Keratinocyte (primary cell): ENCODE data around the gene TSC22D3.

Experiments used
- EZH2 ChIP-seq: IDR thresholded peaks from one replicate; pipeline ENCODE4 v1.6.1; 2012; ENCODE audit warnings: inconsistent platforms, mild to moderate bottlenecking, low read length, moderate library complexity
- TF ChIP-seq, protein P1 (sequence below), 3 experiments: IDR thresholded peaks in 1 of 3; conservative IDR thresholded peaks in 1 of 3; optimal IDR thresholded peaks in 1 of 3; 2 replicates in 2 of 3; 3 replicates in 1 of 3; pipeline versions ENCODE3 to v1.5.1; 2011; ENCODE audit warnings: low read length in 3 of 3, mild to moderate bottlenecking in 3 of 3, moderate library complexity in 2 of 3, control low read depth in 1 of 3, inconsistent platforms in 1 of 3; ENCODE audit not compliant: insufficient read depth in 2 of 3; ENCODE audit errors: extremely low read depth in 1 of 3

DNA sequence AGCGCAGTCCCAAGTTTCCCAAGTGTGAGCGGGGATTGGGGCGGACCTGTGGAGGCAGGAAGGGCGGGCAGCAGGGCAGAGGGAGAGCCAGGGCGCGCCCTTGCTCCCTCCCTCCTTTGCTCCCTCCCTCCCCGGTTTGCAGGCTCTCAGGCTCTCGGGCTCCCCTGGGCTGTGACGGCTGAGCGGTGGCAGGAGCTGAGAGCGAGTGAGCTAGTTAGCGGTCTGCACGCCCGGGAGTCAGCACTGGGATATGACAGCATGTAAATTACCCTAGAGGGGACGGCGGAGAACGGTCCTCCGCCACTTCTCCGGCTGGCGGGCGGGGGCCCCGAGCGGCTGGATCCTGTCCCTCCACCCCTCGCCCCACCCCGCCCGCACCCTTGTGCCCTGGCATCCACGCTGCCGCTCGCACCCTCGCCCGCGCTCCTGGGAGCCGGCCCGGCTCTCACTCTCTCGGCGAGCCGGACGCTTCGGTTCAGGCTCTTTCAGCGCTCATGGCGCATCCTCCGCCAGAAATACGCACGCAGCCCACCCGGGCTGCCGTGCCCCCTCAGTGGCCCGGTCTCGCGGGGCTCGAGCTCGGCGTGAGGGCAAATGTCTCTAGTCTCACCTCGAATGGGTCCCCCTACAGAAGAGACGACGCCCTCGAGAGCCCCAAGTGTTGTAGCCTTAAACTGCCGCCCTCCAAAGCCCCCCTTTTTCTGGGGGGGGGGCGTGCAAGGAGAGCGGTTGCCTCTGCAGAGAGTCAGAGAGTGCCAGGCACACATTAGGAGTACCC is at the start of gene TSC22D3:
- TF ChIP-seq, protein P1, sequence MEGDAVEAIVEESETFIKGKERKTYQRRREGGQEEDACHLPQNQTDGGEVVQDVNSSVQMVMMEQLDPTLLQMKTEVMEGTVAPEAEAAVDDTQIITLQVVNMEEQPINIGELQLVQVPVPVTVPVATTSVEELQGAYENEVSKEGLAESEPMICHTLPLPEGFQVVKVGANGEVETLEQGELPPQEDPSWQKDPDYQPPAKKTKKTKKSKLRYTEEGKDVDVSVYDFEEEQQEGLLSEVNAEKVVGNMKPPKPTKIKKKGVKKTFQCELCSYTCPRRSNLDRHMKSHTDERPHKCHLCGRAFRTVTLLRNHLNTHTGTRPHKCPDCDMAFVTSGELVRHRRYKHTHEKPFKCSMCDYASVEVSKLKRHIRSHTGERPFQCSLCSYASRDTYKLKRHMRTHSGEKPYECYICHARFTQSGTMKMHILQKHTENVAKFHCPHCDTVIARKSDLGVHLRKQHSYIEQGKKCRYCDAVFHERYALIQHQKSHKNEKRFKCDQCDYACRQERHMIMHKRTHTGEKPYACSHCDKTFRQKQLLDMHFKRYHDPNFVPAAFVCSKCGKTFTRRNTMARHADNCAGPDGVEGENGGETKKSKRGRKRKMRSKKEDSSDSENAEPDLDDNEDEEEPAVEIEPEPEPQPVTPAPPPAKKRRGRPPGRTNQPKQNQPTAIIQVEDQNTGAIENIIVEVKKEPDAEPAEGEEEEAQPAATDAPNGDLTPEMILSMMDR (optimal IDR thresholded peaks at IDR 0.05 in 1 of 3, IDR thresholded peaks at IDR 0.05 in 1 of 3, conservative IDR thresholded peaks at IDR 0.05 in 1 of 3; ENCODE audit: extremely low read depth in 1 of 3, insufficient read depth in 2 of 3, low read length in 3 of 3), result peak in 2 of 3 experiments; percentile 15 to 29
- no peak for TF ChIP-seq EZH2
